PFSK-1 (cell line): ENCODE results near the gene DMRT2.

Source experiments
- FOXP2 ChIP-seq: optimal IDR thresholded peaks from 2 replicates; pipeline ENCODE3; 2011; ENCODE audit warnings: borderline replicate concordance, control low read depth, inconsistent platforms; ENCODE audit not compliant: insufficient read depth; ENCODE audit errors: extremely low read length, extremely low read depth
- REST ChIP-seq, 2 experiments: IDR thresholded peaks; 2 replicates each; pipeline versions ENCODE4 v1.6.1 to v1.8.0; 2011 to 2012; ENCODE audit warnings: low read depth in 2 of 2, low read length in 2 of 2, control low read depth in 1 of 2, inconsistent platforms in 1 of 2, mild to moderate bottlenecking in 1 of 2, moderate library complexity in 1 of 2; ENCODE audit not compliant: insufficient read depth in 1 of 2
- SIN3A ChIP-seq: IDR thresholded peaks from 2 replicates; pipeline ENCODE4 v1.6.1; 2012; ENCODE audit warnings: mild to moderate bottlenecking, low read length, moderate library complexity, borderline replicate concordance; ENCODE audit not compliant: insufficient read depth
- TAF1 ChIP-seq: IDR thresholded peaks from 2 replicates; pipeline ENCODE4 v1.6.1; 2012; ENCODE audit warnings: low read length, control low read depth, borderline replicate concordance; ENCODE audit not compliant: insufficient read depth

GRCh38 chr9:1085086-1085485 lies 34.9 kb downstream of the DMRT2 start:
- TF ChIP-seq TAF1 (no peak), REST (IDR thresholded peaks at IDR 0.05; ENCODE audit: insufficient read depth in 1 of 2, low read depth in 2 of 2, low read length in 2 of 2) (no peak), FOXP2 (no peak), SIN3A (no peak)
